ENCODE data around the gene MEIS3.
"Not testable (repeated sequence)": the region's sequence is repeated elsewhere in the genome, so short reads cannot be mapped to it uniquely, and the experiment has no call there.

MEIS3 gene

DNA sequence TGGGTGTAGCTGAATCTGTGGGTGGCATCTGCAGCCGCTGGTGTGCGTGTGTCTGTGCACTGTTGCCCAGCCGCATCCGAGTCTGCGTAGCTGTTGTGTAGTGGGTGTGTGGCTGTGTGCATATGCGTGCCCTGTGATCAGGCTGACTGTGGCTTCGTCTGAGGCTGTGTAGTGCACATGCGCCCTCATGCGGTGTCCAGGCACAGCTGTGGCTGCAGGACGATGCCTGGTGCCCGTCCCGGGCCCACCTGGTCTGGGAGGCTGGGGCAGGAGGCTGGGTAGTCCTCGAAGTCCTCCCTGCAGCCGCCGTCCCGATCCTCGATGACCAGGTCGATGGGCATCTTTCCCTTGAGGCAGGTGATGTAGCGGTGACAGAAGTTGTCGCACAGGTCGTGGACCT, 4.9 kb downstream of the MEIS3 start:
- peak; percentile 89 for DNase-seq

DNA sequence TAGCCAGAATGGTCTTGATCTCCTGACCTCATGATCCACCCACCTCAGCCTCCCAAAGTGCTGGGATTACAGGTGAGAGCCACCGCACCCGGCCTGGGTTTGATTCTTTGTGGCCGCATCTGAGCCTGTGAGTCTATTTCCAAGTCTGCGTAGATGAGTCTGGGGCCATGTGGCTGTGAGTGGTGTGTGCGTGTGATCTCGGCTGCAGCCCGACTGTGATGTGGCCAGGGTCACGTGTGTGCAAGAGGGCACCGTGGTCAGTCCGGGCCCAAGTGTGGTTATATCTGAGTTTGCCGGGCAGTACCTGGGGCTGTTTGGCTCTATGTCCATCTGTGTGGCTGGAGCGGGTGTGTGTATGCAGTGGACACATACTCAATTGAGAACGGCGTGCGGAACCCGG, 5.4 kb downstream of the MEIS3 start:
- DNase-seq: no peak

- not testable (repeated sequence) for DNase-seq
Observed at GRCh38 chr19:47411696-47412095, 7.6 kb downstream of the MEIS3 start.

DNA sequence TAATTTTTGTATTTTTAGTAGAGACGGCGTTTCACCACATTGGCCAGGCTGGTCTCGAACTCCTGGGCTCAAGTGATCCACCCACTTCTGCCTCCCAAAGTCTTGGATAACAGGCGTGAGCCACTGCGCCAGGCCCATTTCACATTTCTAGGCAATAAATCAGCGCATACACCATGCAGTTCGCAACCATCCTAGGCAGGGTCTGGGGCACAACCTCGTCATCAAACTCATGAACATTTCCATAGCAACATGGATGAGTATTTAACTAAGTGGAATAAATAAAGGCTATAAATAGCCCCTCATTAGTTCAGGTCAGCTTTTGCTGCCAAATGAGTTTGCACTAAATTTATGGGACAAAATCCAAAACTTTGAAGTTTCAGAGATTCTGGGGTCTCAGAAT, 8.2 kb downstream of the MEIS3 start:
- DNase-seq: peak; percentile 28

GRCh38 chr19:47408156-47408938, 11.0 kb downstream of the MEIS3 start:
- DNase-seq: no peak

GRCh38 chr19:47407417-47407774, 11.9 kb downstream of the MEIS3 start:
- no peak for DNase-seq

DNA sequence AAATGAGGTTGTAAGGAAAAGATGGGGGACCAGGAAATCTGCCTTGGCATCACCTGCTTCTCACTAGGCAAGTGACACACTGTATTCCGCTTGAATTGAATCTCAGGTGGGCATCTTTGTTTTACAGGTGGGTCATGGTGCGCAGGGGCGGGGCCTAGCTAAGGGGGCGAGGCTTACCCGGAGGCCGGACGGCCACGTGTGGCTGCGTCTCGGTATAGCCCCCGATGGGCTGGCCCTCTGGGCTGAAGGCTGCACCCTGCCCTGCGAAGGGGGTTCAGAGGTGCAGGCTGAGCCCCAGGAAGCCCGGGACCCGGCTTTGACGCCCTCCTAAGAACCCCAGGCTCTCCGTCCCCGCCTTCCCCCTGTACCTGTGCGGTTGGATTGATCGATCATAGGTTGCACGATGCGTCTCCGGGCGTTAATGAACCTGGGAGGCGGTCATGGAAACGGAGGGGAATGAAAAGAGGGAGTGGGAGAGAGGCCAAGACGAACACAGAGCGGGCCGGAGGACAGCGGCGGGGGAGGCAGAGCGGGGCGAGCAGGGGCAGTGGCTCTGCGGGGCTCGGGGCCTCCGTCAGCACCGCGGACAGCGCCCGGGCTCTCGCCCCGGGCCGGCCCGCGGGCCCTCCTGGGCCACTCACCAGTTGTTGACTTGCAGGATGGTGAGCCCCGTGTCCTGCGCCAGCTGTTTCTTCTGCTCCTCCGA, 12.5 kb downstream of the MEIS3 start:
- peak; percentile 37 for DNase-seq

DNA sequence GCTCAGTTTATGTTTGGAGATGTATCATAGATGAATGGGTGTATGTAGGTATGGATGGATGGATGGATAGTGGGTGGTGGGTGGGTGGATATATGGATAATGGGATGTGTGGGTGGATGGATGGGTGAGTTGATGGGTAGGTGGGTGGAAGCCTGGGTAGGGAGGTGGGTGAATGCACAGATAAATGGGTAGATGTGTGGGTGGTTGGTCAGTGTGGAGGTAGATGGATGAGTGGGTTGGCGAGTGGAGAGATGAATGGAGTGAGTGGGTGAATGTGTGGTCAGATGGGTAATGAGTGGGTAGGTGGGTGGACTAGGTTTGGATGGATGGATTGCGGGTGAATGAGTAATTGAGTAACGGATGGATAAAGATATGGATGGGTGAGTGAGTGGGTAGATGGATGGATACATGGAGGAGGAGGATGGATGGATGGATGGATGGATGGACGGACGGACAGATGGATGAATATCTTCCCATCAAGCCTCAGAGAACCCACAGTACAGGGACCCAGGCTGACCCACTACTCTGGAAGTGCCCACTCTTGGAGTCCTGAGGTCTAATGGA, 13.4 kb downstream of the MEIS3 start:
- DNase-seq: no peak

GRCh38 chr19:47405197-47405550, 14.2 kb downstream of the MEIS3 start:
- no peak for DNase-seq

DNA sequence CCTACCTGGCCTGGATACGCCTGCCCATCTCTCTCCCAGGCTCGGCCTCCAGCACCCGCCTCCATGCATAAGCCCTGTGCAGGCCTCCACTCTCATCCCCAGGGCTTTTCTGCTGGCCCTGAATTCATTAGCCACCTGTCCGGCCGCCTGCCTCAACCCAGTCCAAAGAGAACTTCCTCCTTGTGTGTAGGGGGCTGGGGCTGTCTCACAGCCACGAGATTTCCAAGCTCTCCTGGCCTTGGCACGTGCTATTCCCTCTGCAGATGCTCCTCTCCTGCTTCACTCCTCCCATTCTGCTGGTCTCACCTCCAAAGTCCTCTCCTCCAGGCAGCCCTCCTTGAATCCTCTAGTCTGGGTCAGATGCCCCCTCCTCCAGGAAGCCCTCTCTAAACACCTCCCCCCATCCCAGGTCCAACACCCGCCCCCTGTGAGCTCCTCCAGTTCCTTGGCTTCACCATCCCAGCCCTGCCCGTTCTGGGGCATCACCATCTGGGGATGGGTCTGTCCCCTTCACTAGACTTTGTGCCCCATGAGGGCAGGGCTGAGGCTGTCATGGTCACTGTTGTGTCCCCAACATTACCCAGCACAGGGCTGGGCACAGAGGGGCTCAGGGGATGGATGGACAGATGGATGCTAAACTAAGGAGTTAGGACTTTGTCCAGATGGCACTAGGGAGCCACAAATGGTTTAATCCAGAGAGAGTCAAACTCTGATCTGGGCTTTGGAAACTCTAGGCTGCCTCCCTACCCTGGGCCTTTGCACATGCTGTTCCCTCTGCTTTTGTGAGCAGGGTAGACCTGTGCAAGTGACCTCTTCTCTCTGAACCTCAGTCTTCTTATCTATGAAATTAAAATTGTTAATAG, 14.8 kb downstream of the MEIS3 start:
- DNase-seq: peak; percentile 51

GRCh38 chr19:47402504-47402903, 16.8 kb downstream of the MEIS3 start:
- no peak for DNase-seq

GRCh38 chr19:47398707-47399597, 20.4 kb downstream of the MEIS3 start:
- DNase-seq: no peak

GRCh38 chr19:47391510-47392223, 27.7 kb downstream of the MEIS3 start:
- DNase-seq: peak; percentile 81

DNA sequence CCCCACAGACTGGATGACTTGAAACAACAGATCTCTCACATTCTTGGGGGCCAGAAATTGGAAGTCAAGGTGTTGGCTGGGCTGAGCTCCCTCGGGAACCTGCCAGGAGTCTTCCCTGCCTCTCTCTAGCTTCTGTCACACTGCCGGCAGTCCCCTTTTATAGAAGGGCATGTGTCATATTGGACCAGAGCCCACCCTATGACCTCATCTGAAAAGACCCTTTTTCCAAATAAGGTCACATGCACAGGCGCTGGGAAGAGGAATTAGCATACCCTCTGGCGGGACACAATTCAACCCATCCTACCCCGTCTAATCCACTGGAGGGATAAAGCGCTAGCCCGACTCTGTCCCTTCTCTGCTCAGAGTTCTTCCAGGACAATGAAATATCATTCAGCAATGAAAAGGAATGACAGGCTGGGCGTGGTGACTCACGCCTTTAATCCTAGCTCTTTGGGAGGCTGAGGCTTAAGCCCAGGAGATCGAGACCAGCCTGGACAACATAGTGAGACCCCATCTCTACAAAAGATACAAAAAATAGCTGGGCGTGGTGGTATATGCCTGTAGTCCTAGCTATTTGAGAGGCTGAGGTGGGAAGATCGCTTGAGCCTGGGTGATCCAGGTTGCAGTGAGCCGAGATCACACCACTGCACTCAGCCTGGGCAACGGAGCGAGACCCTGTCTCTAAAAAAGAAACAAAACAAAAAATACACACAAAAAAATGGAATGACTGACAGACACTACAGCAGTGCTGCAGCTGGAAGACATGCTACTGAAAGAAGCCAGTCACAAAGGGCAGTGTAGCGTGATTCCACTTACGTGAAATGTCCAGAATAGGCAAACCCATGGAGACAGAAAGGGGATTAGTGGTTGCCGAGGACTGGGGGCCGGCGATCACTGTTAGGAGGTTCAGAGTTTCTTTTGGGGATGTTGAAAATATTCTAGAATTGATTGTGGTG, 28.5 kb downstream of the MEIS3 start:
- DNase-seq: no peak

GRCh38 chr19:47389150-47389556, 30.2 kb downstream of the MEIS3 start:
- DNase-seq: peak; percentile 59

GRCh38 chr19:47388721-47389120, 30.6 kb downstream of the MEIS3 start:
- DNase-seq: not testable (repeated sequence)

GRCh38 chr19:47387623-47388022, 31.7 kb downstream of the MEIS3 start:
- DNase-seq: not testable (repeated sequence)

DNA sequence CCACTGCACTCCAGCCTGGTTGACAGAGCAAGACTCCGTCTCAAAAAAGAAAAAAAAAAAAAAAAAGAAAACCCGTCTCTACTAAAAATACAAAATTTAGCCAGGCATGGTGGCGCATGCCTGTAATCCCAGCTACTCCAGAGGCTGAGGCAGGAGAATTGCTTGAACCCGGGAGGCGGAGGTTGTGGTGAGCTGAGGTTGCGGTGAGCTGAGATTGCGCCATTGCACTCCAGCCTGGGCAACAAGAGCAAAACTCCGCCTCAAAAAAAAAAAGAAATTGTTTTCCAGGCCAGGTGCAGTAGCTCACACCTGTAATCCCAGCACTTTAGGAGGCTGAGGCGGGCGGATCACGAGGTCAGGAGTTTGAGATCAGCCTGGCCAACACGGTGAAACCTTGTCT, 32.7 kb downstream of the MEIS3 start:
- not testable (repeated sequence) for DNase-seq

DNA sequence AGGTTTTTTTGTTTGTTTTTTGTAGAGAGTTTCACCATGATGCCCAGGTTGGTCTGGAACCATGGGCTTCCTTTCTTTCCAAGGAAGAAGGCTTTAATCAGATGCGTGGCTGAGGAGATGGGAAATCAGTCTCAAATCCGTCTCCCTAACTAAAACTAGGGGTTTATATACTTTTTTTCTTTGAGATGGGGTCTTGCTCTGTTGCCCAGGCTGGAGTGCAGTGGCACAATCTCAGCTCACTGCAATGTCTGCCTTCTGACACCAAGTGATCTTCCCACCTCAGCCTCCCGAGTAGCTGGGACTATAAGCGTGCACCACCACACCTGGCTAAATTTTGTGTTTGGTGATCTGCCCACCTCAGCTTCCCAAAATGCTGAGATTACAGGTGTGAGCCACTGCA, 34.8 kb downstream of the MEIS3 start:
- not testable (repeated sequence) for DNase-seq

DNA sequence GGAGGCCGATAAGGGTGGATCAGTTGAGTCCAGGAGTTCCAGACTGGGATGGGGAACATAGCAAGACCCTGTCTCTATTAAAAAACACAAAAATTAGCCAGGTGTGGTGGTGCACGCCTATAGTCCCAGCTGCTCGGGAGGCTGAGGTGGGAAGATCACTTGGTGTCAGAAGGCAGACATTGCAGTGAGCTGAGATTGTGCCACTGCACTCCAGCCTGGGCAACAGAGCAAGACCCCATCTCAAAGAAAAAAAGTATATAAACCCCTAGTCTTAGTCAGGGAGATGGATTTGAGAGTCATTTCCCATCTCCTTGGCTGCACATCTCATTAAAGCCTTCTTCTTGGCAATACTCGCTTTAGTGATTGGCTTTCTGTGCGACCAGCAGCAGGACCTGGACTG, 35.4 kb downstream of the MEIS3 start:
- DNase-seq: not testable (repeated sequence)
